Stimulated activated naive CD4-positive, alpha-beta T cell (primary cell): ENCODE results near the gene BNIP5.
"Not testable (repeated sequence)": the region's sequence is repeated elsewhere in the genome, so short reads cannot be mapped to it uniquely, and the experiment has no call there.

Source experiments
- DNase-seq, 6 experiments: peaks; one replicate each; lab custom pipeline; 2025; lab: John Stamatoyannopoulos, UW

The BNIP5 gene

GRCh38 chr6:36343109-36343680, 6.5 kb upstream of the BNIP5 start:
- no peak for DNase-seq

GRCh38 chr6:36340618-36341454, 4.1 kb upstream of the BNIP5 start:
- peak in 5 of 6 experiments; percentile 57 to 71 (median 60) for DNase-seq

GRCh38 chr6:36340306-36340617, 3.6 kb upstream of the BNIP5 start:
- no peak for DNase-seq

- no peak for DNase-seq
Observed at GRCh38 chr6:36339146-36339545, 2.5 kb upstream of the BNIP5 start.

- DNase-seq: not testable (repeated sequence)
Observed at GRCh38 chr6:36338223-36338622, 1.5 kb upstream of the BNIP5 start.

GRCh38 chr6:36337814-36338213, 1.1 kb upstream of the BNIP5 start:
- no peak for DNase-seq

GRCh38 chr6:36336208-36336710, 429 bp downstream of the BNIP5 start:
- DNase-seq: no peak

GRCh38 chr6:36335465-36336207, 1.1 kb downstream of the BNIP5 start:
- no peak for DNase-seq

GRCh38 chr6:36334832-36335459, 1.7 kb downstream of the BNIP5 start:
- DNase-seq: no peak

GRCh38 chr6:36333931-36334725, 2.6 kb downstream of the BNIP5 start:
- DNase-seq: no peak

GRCh38 chr6:36333171-36333895, 3.4 kb downstream of the BNIP5 start:
- no peak for DNase-seq

- DNase-seq: no peak
Observed at GRCh38 chr6:36331381-36331780, 5.3 kb downstream of the BNIP5 start.

GRCh38 chr6:36330366-36330765, 6.3 kb downstream of the BNIP5 start:
- DNase-seq: no peak

GRCh38 chr6:36329798-36330291, 6.8 kb downstream of the BNIP5 start:
- no peak for DNase-seq

GRCh38 chr6:36328600-36328999, 8.1 kb downstream of the BNIP5 start:
- DNase-seq: no peak

GRCh38 chr6:36327919-36328236, 8.8 kb downstream of the BNIP5 start:
- no peak for DNase-seq

GRCh38 chr6:36327226-36327918, 9.3 kb downstream of the BNIP5 start:
- DNase-seq: no peak

GRCh38 chr6:36326356-36326995, 10.2 kb downstream of the BNIP5 start:
- DNase-seq: no peak

GRCh38 chr6:36324715-36325114, 12.0 kb downstream of the BNIP5 start:
- DNase-seq: no peak

GRCh38 chr6:36324191-36324590, 12.5 kb downstream of the BNIP5 start:
- no peak for DNase-seq
